Germinal center (tissue), 1 donor: Measurements from ENCODE around the gene SIGLEC10.
"Not testable (repeated sequence)": the region's sequence is repeated elsewhere in the genome, so short reads cannot be mapped to it uniquely, and the experiment has no call there.

Experiments
- DNase-seq: peaks from one replicate; pipeline ENCODE4 v3.0.0; 2012; ENCODE audit warnings: mixed read lengths, low spot score

Gene SIGLEC10

GRCh38 chr19:51439021-51439465 is 21.6 kb upstream of the SIGLEC10 start:
- DNase-seq, result peak; percentile 54

DNA sequence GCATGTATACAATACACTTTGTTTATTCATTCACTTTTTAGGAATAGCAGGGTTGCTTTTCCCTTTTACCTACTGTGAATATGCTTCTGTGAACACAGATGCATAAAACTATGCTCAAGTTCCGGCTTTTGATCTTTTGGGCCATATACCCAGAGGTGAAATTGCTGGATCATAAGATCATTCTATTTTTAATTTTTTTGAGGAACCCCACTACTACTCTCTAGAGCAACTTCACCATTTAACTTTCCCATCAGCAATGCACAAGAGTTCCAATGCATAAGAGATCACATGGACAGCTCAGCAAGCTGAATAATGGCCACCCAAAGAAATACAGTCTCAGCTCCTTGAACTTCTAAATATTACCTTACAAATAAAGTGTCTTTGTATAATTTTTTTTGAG is 17.0 kb upstream of the SIGLEC10 start:
- DNase-seq, result no peak

DNA sequence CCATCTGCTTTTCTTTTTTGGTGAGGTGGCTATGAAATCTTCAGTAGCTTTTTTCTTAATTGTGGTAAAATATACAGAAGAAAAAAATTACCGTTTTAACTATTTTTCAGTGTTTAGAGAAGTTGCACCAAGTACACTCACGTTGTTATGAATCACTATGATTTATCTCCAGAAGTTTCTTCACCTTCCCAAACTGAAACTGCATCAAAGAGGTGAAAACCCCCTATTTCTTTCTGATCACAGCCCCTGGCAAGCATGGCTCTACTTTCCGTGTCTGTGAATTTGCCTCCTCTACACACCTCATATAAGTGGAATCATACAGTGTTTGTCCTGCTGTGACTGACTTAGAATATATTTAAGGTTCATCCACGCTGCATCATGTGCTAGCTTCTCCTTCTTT is 15.6 kb upstream of the SIGLEC10 start:
- no peak for DNase-seq

GRCh38 chr19:51431124-51431523 is 13.7 kb upstream of the SIGLEC10 start:
- no peak for DNase-seq

DNA sequence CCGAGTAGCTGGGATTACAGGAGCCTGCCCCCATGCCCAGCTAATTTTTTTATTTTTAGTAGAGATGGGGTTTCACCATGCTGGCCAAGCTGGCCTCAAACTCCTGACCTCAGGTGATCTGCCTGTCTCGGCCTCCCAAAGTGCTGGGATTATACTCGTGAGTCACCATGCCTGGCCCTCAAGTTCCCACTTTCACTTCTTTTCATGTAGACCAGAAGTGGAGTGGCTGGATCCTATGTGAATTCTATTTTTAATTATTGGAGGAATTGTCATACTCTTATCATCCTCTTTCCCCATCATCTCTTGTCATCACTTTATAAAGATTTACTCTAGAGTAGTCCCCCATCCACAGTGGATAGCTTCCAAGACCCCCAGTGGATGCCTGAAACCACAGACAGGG is 12.8 kb upstream of the SIGLEC10 start:
- no peak for DNase-seq

GRCh38 chr19:51427201-51427600 is 9.8 kb upstream of the SIGLEC10 start:
- no peak for DNase-seq

- DNase-seq, result peak; percentile 87
Observed at GRCh38 chr19:51422053-51422448, 4.6 kb upstream of the SIGLEC10 start.

DNA sequence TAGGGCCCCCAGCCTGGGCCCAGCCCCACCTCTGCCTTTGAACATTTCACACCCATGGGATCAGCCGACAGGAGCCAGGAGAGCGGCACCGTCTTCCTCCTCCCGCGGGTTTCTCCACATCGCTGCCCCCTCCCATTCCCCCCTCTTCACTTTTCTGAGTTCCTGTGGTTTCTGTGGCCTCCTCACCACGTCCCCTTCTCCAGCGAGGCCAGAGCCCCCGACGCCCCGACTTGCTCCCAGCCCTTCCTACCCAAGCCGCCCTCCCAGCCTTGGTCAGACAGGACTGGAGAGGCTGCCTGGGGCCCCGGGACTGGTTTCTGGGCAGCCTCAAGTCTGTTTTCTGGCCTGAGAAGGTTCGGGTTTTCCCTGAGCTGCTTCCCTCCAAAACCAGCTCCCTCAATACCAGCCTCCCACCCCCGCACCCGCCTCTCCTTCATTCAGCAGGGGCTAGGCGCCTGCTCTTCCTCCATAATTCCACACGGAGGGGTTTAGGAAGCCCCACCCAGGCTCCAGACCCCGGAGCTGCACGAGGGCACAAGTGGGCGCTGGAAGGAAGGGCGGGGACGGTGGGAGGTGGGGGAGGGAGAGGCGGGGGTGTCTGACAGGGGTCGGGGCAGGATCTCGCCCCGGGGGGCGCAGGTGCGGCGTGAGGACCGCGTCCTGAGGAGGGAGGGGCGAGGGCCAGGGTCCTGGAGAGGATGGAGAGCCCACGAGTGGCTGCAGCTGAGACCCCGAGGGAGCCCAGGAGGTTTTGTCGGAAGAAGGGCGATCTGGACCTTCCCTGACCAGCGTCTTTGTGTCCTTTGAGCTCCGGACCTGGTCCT is 4.0 kb upstream of the SIGLEC10 start:
- DNase-seq, result no peak

- DNase-seq, result not testable (repeated sequence)
Observed at GRCh38 chr19:51420511-51420910, 3.1 kb upstream of the SIGLEC10 start.

GRCh38 chr19:51418707-51419106 is 1.3 kb upstream of the SIGLEC10 start:
- DNase-seq, result no peak

- DNase-seq, result no peak
Observed at GRCh38 chr19:51417810-51418157, 342 bp upstream of the SIGLEC10 start.

- DNase-seq, result not testable (repeated sequence)
Observed at GRCh38 chr19:51416422-51416821, 1.0 kb downstream of the SIGLEC10 start.

GRCh38 chr19:51415187-51415586 is 2.3 kb downstream of the SIGLEC10 start:
- DNase-seq, result no peak

DNA sequence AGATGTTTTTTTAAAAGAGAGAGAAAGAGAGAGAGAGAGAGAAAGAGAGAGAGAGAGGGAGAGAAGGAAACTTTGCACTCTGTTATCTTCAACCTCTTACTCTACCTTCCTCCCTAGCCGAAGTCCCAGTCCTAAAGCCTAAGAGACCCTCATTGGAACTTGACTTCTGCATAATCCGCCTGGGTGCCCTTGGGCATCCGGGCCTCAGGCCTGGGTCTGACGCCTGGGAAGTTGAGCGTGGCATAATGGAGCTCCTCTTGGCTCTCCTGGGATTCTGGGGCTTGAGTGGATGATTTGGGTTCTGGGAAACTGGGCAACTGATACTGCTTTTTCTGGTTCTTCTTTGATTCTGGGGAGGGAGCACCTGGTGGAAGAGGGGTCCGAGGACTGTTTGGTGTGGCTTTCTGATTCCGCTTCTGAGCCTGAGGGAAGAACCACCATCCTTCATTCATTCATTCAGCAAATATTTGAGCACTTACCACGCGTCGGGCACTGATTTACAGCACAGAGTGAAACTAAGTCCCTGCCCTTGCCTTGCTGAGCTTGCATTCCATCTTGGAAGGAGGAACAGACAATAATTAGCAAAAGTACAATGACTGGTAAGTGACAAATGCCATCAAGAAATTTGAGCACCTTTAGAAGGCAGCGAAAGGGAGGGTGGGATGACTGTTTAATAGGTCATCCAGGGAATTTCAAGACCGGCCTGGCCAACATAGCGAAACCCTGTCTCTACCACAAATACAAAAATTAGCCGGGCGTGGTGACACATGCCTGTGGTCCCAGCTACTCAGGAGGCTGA is 6.3 kb downstream of the SIGLEC10 start:
- no peak for DNase-seq

DNA sequence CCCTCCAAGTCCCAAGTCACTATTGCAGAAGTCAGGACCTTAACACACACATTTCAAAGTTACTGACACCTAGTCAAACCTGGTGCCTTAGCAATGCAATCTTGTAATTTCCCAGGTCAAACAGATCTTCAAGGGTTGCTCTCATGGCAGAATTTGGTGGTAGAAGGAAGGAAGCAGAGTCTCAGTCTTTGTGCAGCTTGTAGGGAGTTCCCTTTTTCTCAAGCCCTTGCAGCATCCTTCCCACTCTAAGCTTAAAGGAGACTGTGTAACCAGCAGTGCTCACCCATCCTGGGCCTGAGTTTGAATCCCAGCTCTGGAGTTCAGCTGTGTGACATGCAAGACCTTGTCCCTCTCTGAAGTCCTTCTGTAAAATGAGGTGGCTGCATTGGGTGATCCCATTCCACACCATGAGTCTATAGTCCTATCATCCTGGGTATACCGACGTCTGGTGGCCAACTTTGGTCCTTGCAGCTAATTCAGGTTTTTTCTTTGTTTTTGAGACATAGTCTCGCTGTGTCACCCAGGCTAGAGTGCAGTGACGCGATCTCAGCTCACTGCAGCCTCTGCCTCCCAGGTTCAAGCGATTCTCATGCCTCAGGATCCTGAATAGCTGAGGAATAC is 9.8 kb downstream of the SIGLEC10 start:
- DNase-seq, result peak; percentile 73

- no peak for DNase-seq
Observed at GRCh38 chr19:51402117-51402516, 15.3 kb downstream of the SIGLEC10 start.

GRCh38 chr19:51399936-51400335 is 17.5 kb downstream of the SIGLEC10 start:
- DNase-seq, result not testable (repeated sequence)

- DNase-seq, result no peak
Observed at GRCh38 chr19:51399231-51399630, 18.2 kb downstream of the SIGLEC10 start.

GRCh38 chr19:51398096-51398704 is 19.2 kb downstream of the SIGLEC10 start:
- DNase-seq, result peak; percentile 45

DNA sequence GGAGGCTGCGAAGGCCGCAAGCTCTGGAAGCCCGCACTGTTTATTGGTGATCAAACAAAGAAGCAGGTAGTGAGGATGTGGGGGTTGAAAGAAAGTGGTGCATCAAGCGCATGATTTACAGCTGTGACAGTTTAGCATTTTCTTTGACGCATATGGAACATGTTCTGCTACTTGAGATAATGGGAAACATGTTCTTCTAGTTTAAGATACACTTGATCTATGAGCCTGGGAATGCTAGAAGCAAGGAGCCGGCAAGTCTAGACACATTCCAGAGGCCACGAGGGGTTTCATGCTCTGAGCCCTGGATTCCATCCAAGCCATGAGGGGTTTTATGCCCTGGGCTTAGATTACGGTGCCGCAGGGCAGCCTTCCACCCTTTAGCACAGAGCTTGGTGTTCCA is 20.0 kb downstream of the SIGLEC10 start:
- DNase-seq, result not testable (repeated sequence)

- DNase-seq, result no peak
Observed at GRCh38 chr19:51396175-51396574, 21.3 kb downstream of the SIGLEC10 start.
